KMS-11 (cell line): ENCODE data around the gene SMCO2.

Experiments used
- H2AFZ ChIP-seq: fragments of 200-600 bp; sonication (generic); 2 replicates; pipeline ENCODE4 v1.6.1; 2016; ENCODE audit warnings: antibody characterized with exemption, mixed run types, low read depth
- H3K27ac ChIP-seq: fragments of 200-600 bp; sonication (generic); 2 replicates; pipeline ENCODE4 v1.6.1; 2016; ENCODE audit warnings: mild to moderate bottlenecking, mixed run types
- H3K27me3 ChIP-seq: fragments of 200-600 bp; sonication (generic); 2 replicates; pipeline ENCODE4 v1.6.1; 2017; ENCODE audit warnings: mild to moderate bottlenecking, low read depth, mixed run types, moderate library complexity; ENCODE audit not compliant: insufficient read depth
- H3K36me3 ChIP-seq: fragments of 200-600 bp; sonication (generic); 2 replicates; pipeline ENCODE4 v1.6.1; 2017; ENCODE audit warnings: mild to moderate bottlenecking, mixed run types; ENCODE audit not compliant: insufficient read depth
- H3K4me1 ChIP-seq: fragments of 200-600 bp; sonication (generic); 2 replicates; pipeline ENCODE4 v1.6.1; 2016; ENCODE audit warnings: mild to moderate bottlenecking, low read depth, mixed run types; ENCODE audit not compliant: poor library complexity, severe bottlenecking
- H3K4me2 ChIP-seq: fragments of 200-600 bp; sonication (generic); 2 replicates; pipeline ENCODE4 v1.7.0; 2016; ENCODE audit warnings: mild to moderate bottlenecking, mixed run types
- H3K4me3 ChIP-seq: fragments of 200-600 bp; sonication (generic); IDR thresholded peaks from 2 replicates; pipeline ENCODE4 v1.6.1; 2017; ENCODE audit warnings: low read depth, low read length, mixed read lengths; ENCODE audit not compliant: insufficient read depth
- H3K79me2 ChIP-seq: fragments of 200-600 bp; sonication (generic); 2 replicates; pipeline ENCODE4 v1.6.1; 2016; ENCODE audit warnings: low read depth, mixed run types; ENCODE audit not compliant: insufficient read depth
- H3K9ac ChIP-seq: fragments of 200-600 bp; sonication (generic); 2 replicates; pipeline ENCODE4 v1.6.1; 2016; ENCODE audit warnings: mild to moderate bottlenecking, mixed run types
- H4K20me1 ChIP-seq: fragments of 200-600 bp; sonication (generic); 2 replicates; pipeline ENCODE4 v1.6.1; 2016; ENCODE audit warnings: mild to moderate bottlenecking, mixed run types; ENCODE audit not compliant: insufficient read depth
- CTCF ChIP-seq: fragments of 200-600 bp; sonication (generic); conservative IDR thresholded peaks from 2 replicates; pipeline ENCODE4 v1.6.1; 2017; ENCODE audit warnings: low read depth, mild to moderate bottlenecking, antibody characterized with exemption, low read length, moderate library complexity, mixed read lengths

SMCO2 gene

GRCh38 chr12:27521066-27521465, 74.5 kb downstream of the SMCO2 start:
- H3K36me3 ChIP-seq: no peaks in the 10 kb centered on the region
- no peak overlapping the region for H3K4me2 ChIP-seq
- H3K4me3 ChIP-seq: no peak overlapping the region
- no peak overlapping the region for H3K9ac ChIP-seq
- TF ChIP-seq CTCF: no peak
- H2AFZ ChIP-seq: no peak overlapping the region
- no peak overlapping the region for H3K27ac ChIP-seq
- no peaks in the 10 kb centered on the region for H3K79me2 ChIP-seq
- no peaks in the 10 kb centered on the region for H4K20me1 ChIP-seq
- H3K4me1 ChIP-seq: peaks cover 8% of the 10 kb centered on the region
- no peaks in the 10 kb centered on the region for H3K27me3 ChIP-seq

- Histone ChIP-seq H3K4me2 (no peak overlapping the region), H3K79me2 (no peaks in the 10 kb centered on the region), H3K9ac (no peak overlapping the region), H3K4me3 (no peak overlapping the region), H3K27me3 (no peaks in the 10 kb centered on the region), H3K27ac (no peak overlapping the region), H2AFZ (no peak overlapping the region), H4K20me1 (no peaks in the 10 kb centered on the region), H3K4me1 (peaks cover 8% of the 10 kb centered on the region), H3K36me3 (no peaks in the 10 kb centered on the region)
- no peak for TF ChIP-seq CTCF
Measured at GRCh38 chr12:27521981-27522380, 75.4 kb downstream of the SMCO2 start.

- TF ChIP-seq CTCF: no peak
- Histone ChIP-seq H3K27me3 (no peaks in the 10 kb centered on the region), H3K79me2 (no peaks in the 10 kb centered on the region; the same call in 1 of the 2 replicates), H3K4me1 (peaks cover 8% of the 10 kb centered on the region), H3K4me3 (no peak overlapping the region), H2AFZ (peak overlapping the region; percentile 87), H3K4me2 (peak overlapping the region; percentile 68), H3K9ac (peak overlapping the region; percentile 84), H3K36me3 (no peaks in the 10 kb centered on the region), H4K20me1 (no peaks in the 10 kb centered on the region), H3K27ac (peak overlapping the region; percentile 77)
Measured at GRCh38 chr12:27523305-27523641, 76.7 kb downstream of the SMCO2 start.

GRCh38 chr12:27523642-27524493, 77.3 kb downstream of the SMCO2 start, which contains the start of gene PPFIBP1:
TSS of gene PPFIBP1 (plus strand) at chr12:27524206. CDS start at chr12:27633397, 109,191 bp downstream.
- Histone ChIP-seq H3K36me3 (no peaks in the 10 kb centered on the region), H3K4me1 (peaks cover 8% of the 10 kb centered on the region), H3K27ac (peak within 1 kb of the TSS; percentile 77), H4K20me1 (no peaks in the 10 kb centered on the region), H3K27me3 (no peaks in the 10 kb centered on the region), H3K4me2 (peak within 1 kb of the TSS; percentile 68), H3K9ac (peak within 1 kb of the TSS; percentile 84), H3K4me3 (no peak within 1 kb of the TSS), H2AFZ (peak within 1 kb of the TSS; percentile 87), H3K79me2 (no peaks in the 10 kb centered on the region; the same call in 1 of the 2 replicates)
- no peak for TF ChIP-seq CTCF
